GM19193 (cell line): ENCODE measurements around the gene CTIF.

ENCODE experiments used
- POLR2A ChIP-seq: IDR thresholded peaks from 4 replicates; pipeline ENCODE4 v1.6.1; 2011; ENCODE audit not compliant: insufficient read depth, insufficient read length; ENCODE audit errors: extremely low read depth

CTIF gene

GRCh38 chr18:48781988-48782363 lies 243.1 kb downstream of the CTIF start:
- no peak for TF ChIP-seq POLR2A

DNA sequence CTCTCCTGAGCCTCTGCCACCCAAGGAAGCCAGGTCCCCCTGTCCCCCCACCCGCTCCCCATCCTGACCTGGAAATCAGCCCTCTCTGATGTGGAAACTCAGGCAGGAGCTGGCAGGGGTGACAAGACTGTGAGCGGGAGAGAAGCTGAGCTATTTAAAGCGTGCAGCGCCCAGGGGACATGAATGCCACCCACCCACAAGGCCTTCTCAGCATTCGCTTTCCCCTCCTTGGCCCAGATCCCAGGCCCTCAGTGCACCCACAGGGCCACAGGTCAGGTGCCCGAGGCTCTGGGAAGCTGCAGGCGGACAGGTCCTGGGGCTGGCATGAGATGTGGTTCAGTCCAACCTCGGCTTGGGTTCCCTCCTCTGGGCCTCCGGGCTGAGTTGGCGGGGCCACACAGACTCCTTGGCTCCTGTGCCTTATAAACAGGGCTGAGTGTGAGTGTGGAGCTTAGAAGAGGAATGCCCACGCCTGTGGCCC lies 243.6 kb downstream of the CTIF start:
- no peak for TF ChIP-seq POLR2A

GRCh38 chr18:48783616-48784520 lies 245.0 kb downstream of the CTIF start:
- no peak for TF ChIP-seq POLR2A

- no peak for TF ChIP-seq POLR2A
These were observed 245.8 kb downstream of the CTIF start for GRCh38 chr18:48784656-48785055.

GRCh38 chr18:48785091-48785614 lies 246.3 kb downstream of the CTIF start:
- no peak for TF ChIP-seq POLR2A

DNA sequence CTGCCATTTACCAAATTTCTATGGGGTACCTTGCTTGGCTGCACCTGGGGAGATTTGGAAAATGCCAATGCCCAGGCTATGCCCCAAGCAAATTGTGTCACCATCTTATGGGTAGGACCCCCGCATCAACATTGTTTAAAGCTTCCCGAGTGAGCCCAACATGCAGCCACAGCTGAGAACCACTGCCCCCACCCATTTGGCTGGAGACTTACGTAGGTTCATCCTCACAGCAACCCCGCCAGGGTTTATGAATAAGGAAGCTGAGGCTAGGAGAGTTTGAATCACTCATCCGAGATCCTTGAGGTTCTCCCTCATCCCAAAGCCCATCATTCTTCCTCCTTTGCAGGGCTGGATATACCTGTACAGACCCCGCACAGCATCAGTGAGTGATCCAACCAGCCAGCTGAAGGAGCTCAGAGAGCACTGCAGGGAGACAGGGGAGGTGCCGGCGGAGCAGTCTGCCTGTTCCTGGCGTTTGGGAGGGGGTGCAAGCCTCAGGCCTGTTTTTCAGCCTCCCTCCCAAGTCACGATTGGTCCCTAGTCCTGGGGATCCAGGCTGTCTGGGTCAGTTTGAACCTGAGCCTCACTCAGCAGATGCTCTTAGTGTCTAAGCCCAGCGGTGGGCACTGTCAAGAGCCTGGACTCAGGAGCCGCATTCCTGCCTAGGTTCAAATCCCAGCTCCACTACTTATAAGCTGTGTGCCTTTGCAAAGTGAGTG lies 247.1 kb downstream of the CTIF start:
- no peak for TF ChIP-seq POLR2A

GRCh38 chr18:48786455-48787202 lies 247.8 kb downstream of the CTIF start:
- TF ChIP-seq POLR2A = no peak

DNA sequence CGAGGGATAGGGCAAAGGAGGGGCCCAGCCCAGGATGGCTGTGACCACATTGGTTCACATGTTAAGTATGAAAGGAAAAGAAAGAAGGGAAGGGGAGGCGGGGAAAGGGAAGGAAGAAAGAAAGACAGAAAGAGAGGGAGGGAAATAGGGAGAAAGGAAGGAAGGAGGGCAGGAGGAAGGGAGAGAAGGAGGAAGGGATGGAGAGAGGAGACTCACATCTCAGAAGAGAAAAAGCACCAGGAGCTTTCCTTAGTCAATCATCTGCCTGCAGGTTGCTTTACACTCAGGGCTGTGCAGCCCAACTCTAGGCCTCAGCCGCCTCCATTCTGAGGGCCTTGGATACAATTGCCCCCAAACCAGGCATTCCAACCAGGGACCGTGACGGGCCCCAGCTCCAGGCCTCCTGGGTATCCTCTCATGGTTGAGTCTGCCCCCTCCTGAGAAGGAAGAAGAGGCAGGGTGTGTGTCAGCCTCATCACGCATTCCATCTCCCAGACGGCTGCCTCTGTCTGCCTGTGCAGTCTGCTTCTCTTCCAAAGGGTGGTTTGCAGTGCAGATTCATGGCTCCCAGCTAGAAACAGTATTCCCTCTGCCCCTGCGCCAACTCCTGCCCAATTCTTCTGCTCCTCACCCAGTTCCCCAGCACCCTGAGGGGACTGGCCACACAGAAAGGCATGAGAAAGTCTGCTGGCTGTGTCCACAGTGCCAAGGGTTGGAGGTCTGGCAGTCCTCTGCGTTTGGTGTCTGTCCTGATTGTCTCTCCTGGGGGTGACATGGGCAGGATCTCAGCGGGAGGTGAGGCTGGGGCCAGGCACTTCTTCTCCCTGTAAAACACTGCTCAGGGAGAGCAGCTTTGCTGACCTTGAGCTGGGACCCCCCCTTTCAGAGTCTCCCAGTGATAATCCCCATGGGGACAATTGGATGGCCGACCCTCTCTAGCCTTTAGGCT lies 248.6 kb downstream of the CTIF start:
- TF ChIP-seq POLR2A = no peak

DNA sequence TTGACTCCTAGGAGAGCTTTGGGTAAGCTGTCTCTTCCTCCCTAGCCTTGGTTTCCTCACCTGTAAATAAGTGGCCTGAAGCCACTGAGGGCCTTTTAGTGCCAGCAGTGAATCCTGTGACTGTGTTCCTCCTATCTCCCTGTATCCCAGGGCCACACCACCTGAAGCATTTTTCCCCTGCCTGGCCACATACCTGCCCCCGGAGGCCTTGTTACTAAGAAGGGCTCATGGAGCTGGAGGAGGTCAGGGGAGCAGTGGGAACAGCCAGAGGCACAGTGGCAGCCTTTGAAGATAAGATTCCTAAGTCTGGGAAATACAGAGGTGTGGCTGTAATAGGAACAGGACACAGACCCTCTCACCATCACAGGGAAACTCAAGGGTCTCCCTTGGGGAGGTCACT lies 249.5 kb downstream of the CTIF start:
- no peak for TF ChIP-seq POLR2A

- no peak for TF ChIP-seq POLR2A
These were observed 250.5 kb downstream of the CTIF start for GRCh38 chr18:48789259-48789812.

GRCh38 chr18:48790226-48790863 lies 251.5 kb downstream of the CTIF start:
- TF ChIP-seq POLR2A = no peak

GRCh38 chr18:48790869-48791635 lies 252.2 kb downstream of the CTIF start:
- TF ChIP-seq POLR2A = no peak
